ENCODE results near the gene TSC22D3. TPM values are rescaled to one million over a fixed set of nuclear protein-coding genes. Genes with fewer than 3 reads are reported as not detected.

TSC22D3 gene
- total RNA-seq, 2 experiments from 2014 or later, result 29.3 to 35.6 TPM

DNA sequence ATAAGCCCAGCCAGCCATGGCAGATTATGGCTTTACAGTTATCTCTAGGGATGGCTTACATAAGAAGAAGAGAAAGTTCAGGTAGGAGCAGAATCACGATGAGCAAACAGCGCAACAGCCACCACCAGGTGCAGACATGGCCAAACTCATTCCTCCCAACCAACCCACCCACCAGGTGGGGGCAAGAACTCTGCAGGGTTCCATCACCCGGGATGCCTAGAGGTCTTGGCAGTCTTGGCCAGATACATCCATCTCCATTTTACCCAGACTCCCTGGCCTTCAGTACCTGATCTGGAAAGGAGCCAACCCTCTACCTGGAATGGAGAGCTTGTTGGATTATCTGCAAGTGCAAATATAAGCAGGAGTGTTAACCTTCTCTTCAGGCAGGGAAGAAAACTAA is 7.5 kb downstream of the TSC22D3 start:
- Histone ChIP-seq H3K4me3 (ENCODE audit: low read depth, low read length, poor library complexity, severe bottlenecking) (no peak overlapping the region), H3K9me2 (ENCODE audit: insufficient read depth, low read length) (no peaks in the 10 kb centered on the region), H3K36me3 (ENCODE audit: insufficient read depth, low read length) (no peaks in the 10 kb centered on the region), H4K20me1 (ENCODE audit: insufficient read depth, low read length) (no peaks in the 10 kb centered on the region), H2AFZ (ENCODE audit: low read length) (no peak overlapping the region), H3K4me2 (ENCODE audit: low read length) (no peak overlapping the region), H3K9me3 (ENCODE audit: low read length) (no peaks in the 10 kb centered on the region), H3K4me1 (ENCODE audit: insufficient read depth, low read length, poor library complexity, severe bottlenecking) (no peaks in the 10 kb centered on the region), H3K27ac (ENCODE audit: low read depth, low read length, poor library complexity, severe bottlenecking) (no peak overlapping the region), H3K79me2 (ENCODE audit: insufficient read depth, low read depth, low read length) (no peaks in the 10 kb centered on the region)
- POLR2A ChIA-PET, result no interaction called here
- CTCF ChIA-PET (ENCODE audit: unreplicated experiment), result no interaction called here
- TF ChIP-seq EZH2phosphoT487 (IDR thresholded peaks at IDR 0.05; ENCODE audit: borderline replicate concordance, low read depth, low read length), result no peak
- TF ChIP-seq, protein P1, sequence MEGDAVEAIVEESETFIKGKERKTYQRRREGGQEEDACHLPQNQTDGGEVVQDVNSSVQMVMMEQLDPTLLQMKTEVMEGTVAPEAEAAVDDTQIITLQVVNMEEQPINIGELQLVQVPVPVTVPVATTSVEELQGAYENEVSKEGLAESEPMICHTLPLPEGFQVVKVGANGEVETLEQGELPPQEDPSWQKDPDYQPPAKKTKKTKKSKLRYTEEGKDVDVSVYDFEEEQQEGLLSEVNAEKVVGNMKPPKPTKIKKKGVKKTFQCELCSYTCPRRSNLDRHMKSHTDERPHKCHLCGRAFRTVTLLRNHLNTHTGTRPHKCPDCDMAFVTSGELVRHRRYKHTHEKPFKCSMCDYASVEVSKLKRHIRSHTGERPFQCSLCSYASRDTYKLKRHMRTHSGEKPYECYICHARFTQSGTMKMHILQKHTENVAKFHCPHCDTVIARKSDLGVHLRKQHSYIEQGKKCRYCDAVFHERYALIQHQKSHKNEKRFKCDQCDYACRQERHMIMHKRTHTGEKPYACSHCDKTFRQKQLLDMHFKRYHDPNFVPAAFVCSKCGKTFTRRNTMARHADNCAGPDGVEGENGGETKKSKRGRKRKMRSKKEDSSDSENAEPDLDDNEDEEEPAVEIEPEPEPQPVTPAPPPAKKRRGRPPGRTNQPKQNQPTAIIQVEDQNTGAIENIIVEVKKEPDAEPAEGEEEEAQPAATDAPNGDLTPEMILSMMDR (conservative IDR thresholded peaks at IDR 0.05; ENCODE audit: low read length), result no peak
- no peak for DNase-seq (ENCODE audit: low spot score)
- intact Hi-C loops (cut with micrococcal nuclease; ENCODE audit: unreplicated experiment), result no loop called here
- no TSS peak for BruUV-seq (replicated peaks)

DNA sequence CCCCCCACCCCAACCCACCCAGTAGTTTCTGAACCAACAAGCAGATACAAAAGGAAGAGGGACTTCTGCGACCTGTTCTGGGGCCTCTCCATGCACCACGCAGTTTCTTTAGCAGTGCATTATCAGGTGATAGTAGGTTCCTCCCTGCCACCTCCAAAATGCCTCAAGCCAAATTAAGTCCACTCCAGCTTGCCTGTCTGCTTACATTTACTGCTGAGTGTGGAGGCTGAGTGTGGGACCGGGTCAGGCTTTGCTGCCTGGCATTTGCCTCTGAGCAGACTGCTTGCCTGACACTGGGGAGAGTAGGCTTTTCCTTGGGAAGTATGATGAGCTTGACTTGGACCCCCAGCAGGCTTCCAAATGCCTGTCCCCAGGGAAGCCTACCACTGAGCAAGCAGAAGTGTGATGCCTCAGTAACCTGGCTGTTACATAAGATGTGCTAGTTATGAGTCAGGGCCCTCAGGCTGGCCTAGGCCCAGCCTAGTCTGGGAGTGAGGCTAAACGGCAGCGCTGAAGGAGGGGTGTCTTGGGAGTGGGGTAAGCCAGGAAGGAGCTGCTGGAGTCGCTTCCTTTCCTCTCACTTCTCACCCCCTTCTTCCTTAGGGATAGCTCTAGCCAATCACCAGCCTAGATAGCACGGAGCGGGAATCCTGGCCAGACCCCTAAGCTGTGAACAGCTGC is 9.0 kb downstream of the TSC22D3 start:
- Histone ChIP-seq H3K27ac (ENCODE audit: low read depth, low read length, poor library complexity, severe bottlenecking) (no peak overlapping the region), H3K79me2 (ENCODE audit: insufficient read depth, low read depth, low read length) (no peaks in the 10 kb centered on the region), H3K4me2 (ENCODE audit: low read length) (no peak overlapping the region), H4K20me1 (ENCODE audit: insufficient read depth, low read length) (no peaks in the 10 kb centered on the region), H3K9me3 (ENCODE audit: low read length) (no peaks in the 10 kb centered on the region), H3K4me3 (ENCODE audit: low read depth, low read length, poor library complexity, severe bottlenecking) (no peak overlapping the region), H3K4me1 (ENCODE audit: insufficient read depth, low read length, poor library complexity, severe bottlenecking) (no peaks in the 10 kb centered on the region), H3K9me2 (ENCODE audit: insufficient read depth, low read length) (no peaks in the 10 kb centered on the region), H2AFZ (ENCODE audit: low read length) (no peak overlapping the region), H3K36me3 (ENCODE audit: insufficient read depth, low read length) (no peaks in the 10 kb centered on the region)
- POLR2A ChIA-PET, result no interaction called here
- DNase-seq (ENCODE audit: low spot score), result no peak
- intact Hi-C loops (cut with micrococcal nuclease; ENCODE audit: unreplicated experiment), result no loop called here
- CTCF ChIA-PET (ENCODE audit: unreplicated experiment), result interaction anchor here (0.6 kb wide), 1 partner anchor 834 kb away, joined by 6 read pairs; no protein-coding TSS in a partner anchor
- TF ChIP-seq EZH2phosphoT487 (IDR thresholded peaks at IDR 0.05; ENCODE audit: borderline replicate concordance, low read depth, low read length), result no peak
- TF ChIP-seq, protein P1 (conservative IDR thresholded peaks at IDR 0.05; ENCODE audit: low read length), result no peak
- no TSS peak for BruUV-seq (replicated peaks)

GRCh38 chrX:107764845-107765608 is 10.6 kb downstream of the TSC22D3 start:
- no peak overlapping the region for H3K27ac ChIP-seq (ENCODE audit: low read depth, low read length, poor library complexity, severe bottlenecking)
- H2AFZ ChIP-seq (ENCODE audit: low read length), result no peak overlapping the region
- no peaks in the 10 kb centered on the region for H3K36me3 ChIP-seq (ENCODE audit: insufficient read depth, low read length)
- no peaks in the 10 kb centered on the region for H3K79me2 ChIP-seq (ENCODE audit: insufficient read depth, low read depth, low read length)
- TF ChIP-seq EZH2phosphoT487 (IDR thresholded peaks at IDR 0.05; ENCODE audit: borderline replicate concordance, low read depth, low read length), result no peak
- TF ChIP-seq, protein P1 (conservative IDR thresholded peaks at IDR 0.05; ENCODE audit: low read length), result no peak
- no peaks in the 10 kb centered on the region for H3K9me2 ChIP-seq (ENCODE audit: insufficient read depth, low read length)
- H3K9me3 ChIP-seq (ENCODE audit: low read length), result no peaks in the 10 kb centered on the region
- DNase-seq (ENCODE audit: low spot score), result no peak
- no peaks in the 10 kb centered on the region for H4K20me1 ChIP-seq (ENCODE audit: insufficient read depth, low read length)
- POLR2A ChIA-PET, result no interaction called here
- no peak overlapping the region for H3K4me3 ChIP-seq (ENCODE audit: low read depth, low read length, poor library complexity, severe bottlenecking)
- intact Hi-C loops (cut with micrococcal nuclease; ENCODE audit: unreplicated experiment), result no loop called here
- H3K4me1 ChIP-seq (ENCODE audit: insufficient read depth, low read length, poor library complexity, severe bottlenecking), result no peaks in the 10 kb centered on the region
- CTCF ChIA-PET (ENCODE audit: unreplicated experiment), result no interaction called here
- no peak overlapping the region for H3K4me2 ChIP-seq (ENCODE audit: low read length)
- BruUV-seq (replicated peaks), result no TSS peak
